Measurements from ENCODE around the gene ACOX2.

The ACOX2 gene

DNA sequence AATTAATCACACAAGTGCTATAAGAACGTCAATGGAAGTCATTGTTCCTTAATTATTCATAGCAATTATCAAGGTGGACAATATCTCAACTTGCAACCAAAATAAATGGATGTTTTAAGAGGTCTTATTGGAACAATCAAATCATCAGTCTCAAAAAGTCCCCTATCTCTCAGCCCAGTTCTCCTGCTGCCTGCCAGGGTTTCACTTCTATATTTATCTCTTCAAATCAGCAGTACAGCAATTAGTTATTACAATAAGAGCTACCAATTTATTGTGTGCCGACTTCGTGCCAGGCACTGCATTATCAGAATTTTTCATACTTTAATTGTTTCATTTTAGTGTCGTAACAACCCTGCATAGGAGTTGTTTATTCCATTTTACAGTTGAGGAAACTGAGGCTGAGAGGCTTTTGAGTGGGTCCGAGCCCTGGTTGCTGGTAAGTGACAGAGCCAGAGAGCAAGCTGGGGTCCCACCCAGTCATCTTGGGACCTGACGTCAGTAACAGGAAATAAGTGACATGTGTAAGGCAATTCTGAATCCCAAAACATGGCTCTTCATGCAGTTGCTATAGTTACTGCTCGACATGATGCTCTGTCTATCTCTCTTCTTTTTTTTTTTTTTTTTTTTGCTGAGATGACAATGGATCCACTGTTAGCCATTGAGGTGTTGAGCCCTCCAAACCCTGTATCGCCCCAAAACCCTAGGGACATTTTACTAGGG lies 53.9 kb downstream of the ACOX2 start:
- Histone ChIP-seq H3K4me3 (no peak overlapping the region), H3K27ac (no peak overlapping the region)

DNA sequence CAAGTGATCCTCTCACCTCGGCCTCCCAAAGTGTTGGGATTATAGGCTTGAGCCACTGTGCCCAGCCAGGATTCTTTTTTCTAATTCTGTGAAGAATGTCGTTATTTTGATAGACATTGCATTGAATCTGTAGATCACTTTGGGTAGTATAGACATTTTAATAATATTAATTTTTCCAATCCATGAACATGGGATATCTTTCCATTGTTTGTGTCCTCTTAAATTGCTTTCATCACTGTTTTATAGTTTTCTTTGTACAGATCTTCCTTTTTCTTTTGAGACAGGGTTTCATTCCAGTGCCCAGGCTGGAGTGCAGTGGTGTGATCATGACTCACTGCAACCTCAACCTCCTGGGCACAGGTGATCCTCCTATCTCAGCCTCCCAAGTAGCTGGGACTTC lies 56.7 kb downstream of the ACOX2 start:
- TF ChIP-seq, protein P1, sequence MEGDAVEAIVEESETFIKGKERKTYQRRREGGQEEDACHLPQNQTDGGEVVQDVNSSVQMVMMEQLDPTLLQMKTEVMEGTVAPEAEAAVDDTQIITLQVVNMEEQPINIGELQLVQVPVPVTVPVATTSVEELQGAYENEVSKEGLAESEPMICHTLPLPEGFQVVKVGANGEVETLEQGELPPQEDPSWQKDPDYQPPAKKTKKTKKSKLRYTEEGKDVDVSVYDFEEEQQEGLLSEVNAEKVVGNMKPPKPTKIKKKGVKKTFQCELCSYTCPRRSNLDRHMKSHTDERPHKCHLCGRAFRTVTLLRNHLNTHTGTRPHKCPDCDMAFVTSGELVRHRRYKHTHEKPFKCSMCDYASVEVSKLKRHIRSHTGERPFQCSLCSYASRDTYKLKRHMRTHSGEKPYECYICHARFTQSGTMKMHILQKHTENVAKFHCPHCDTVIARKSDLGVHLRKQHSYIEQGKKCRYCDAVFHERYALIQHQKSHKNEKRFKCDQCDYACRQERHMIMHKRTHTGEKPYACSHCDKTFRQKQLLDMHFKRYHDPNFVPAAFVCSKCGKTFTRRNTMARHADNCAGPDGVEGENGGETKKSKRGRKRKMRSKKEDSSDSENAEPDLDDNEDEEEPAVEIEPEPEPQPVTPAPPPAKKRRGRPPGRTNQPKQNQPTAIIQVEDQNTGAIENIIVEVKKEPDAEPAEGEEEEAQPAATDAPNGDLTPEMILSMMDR (IDR thresholded peaks at IDR 0.05) = no peak
- DNase-seq = no peak
- Histone ChIP-seq H3K4me3 (no peak overlapping the region), H3K27ac (no peak overlapping the region), H3K4me1 (no peaks in the 10 kb centered on the region), H3K36me3 (no peaks in the 10 kb centered on the region), H3K27me3 (no peaks in the 10 kb centered on the region), H3K9me3 (no peaks in the 10 kb centered on the region)
- intact Hi-C loops (cut with DNase I; ENCODE audit: low total_unique reads) = no loop called here

More for the DNA sequence above, 53.9 kb downstream of the ACOX2 start:
- peaks cover 0 to 6% (median 2%) of the 10 kb centered on the region in 4 donors for H3K4me1 ChIP-seq
- H3K9me3 ChIP-seq = no peaks in the 10 kb centered on the region
- DNase-seq = no peak
- no peaks in the 10 kb centered on the region for H3K36me3 ChIP-seq
- intact Hi-C loops (cut with DNase I; ENCODE audit: low total_unique reads) = no loop called here
- TF ChIP-seq, protein P1 (IDR thresholded peaks at IDR 0.05) = no peak
- H3K27me3 ChIP-seq = no peaks in the 10 kb centered on the region

DNA sequence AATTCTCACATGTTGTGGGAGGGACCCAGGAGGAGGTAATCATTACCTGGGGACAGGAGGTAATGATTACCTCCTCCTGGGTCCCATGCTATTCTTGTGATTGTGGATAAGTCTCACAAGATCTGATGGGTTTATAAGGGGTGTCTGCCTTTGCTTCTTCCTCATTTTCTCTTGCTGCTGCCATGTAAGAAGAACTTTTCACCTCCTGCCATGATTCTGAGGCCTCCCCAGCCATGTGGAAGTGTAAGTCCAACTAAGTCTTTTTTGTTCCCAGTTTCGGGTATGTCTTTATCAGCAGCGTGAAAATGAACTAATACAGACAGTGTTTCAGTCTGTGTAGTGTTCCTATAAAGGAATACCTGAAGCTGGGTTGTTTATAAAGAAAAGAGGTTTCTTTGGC lies 58.2 kb downstream of the ACOX2 start:
- TF ChIP-seq, protein P1 (IDR thresholded peaks at IDR 0.05) = no peak
- no peaks in the 10 kb centered on the region for H3K27me3 ChIP-seq
- DNase-seq = no peak
- no peaks in the 10 kb centered on the region for H3K9me3 ChIP-seq
- H3K27ac ChIP-seq = no peak overlapping the region
- intact Hi-C loops (cut with DNase I; ENCODE audit: low total_unique reads) = no loop called here
- H3K4me3 ChIP-seq = no peak overlapping the region
- H3K4me1 ChIP-seq = no peaks in the 10 kb centered on the region
- H3K36me3 ChIP-seq = no peaks in the 10 kb centered on the region

DNA sequence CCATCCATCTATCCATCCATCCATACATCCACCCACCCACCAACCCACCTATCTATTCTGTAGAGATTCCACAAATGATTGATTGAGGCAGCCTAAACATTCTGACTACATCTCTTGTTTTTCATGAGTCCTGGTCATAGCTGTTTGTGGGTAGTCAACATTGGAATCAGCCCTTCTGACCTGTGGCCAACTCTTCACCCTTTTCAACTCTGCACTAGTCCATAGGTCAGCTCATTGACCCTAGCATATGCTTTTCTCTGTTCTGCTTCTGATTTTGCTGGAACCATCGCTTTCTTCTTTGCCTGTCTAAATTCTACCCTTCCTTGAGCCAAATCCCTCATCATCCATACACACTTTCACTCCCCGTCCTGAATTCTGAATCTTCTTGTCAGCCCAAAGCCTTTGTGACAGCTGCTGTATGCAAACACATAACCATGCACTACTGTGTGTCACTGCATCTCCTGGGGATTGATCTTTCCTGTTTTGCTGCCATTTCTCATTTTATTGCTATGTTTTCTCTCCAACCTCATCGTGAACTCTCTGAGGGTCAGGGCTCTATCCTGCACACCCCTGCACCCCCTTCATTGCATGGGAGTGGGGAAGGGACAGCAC lies 61.9 kb downstream of the ACOX2 start:
- no peaks in the 10 kb centered on the region for H3K36me3 ChIP-seq
- H3K27ac ChIP-seq = no peak overlapping the region
- H3K9me3 ChIP-seq = no peaks in the 10 kb centered on the region
- intact Hi-C loops (cut with DNase I; ENCODE audit: low total_unique reads) = no loop called here
- H3K4me3 ChIP-seq = no peak overlapping the region
- H3K27me3 ChIP-seq = no peaks in the 10 kb centered on the region
- no peaks in the 10 kb centered on the region for H3K4me1 ChIP-seq
- DNase-seq = no peak
- TF ChIP-seq, protein P1 (IDR thresholded peaks at IDR 0.05) = no peak

DNA sequence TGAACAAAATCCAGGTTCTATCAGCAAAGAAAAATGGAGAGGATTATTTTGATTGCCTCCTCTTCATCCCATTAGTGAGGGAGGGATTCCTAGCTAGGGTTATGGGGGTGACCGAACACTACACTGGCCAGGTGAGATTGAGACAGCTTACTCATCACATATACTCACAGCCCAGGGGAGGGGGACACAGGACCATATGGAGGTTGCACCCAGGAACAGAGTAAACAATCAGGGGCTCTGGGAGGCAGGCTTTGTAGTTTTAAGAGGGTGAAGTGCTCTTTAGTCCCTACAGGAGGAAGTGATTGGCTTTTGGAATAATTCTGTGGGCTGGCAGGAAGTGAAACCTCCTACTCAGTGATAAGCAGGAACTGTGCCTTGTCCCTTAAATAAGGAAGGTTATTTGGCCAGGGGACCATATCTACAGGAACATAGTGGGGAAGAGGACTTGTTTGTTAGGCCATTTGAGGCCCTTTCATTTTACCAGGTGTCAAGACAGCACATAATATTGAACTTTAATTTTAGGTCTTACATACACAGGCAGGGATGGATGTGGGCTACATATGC lies 62.6 kb downstream of the ACOX2 start:
- Histone ChIP-seq H3K27me3 (no peaks in the 10 kb centered on the region), H3K9me3 (no peaks in the 10 kb centered on the region), H3K4me3 (no peak overlapping the region), H3K4me1 (no peaks in the 10 kb centered on the region), H3K27ac (no peak overlapping the region), H3K36me3 (no peaks in the 10 kb centered on the region)
- intact Hi-C loops (cut with DNase I; ENCODE audit: low total_unique reads) = no loop called here
- no peak for DNase-seq
- TF ChIP-seq, protein P1 (IDR thresholded peaks at IDR 0.05) = no peak

All from tibial artery (tissue), 4 donors.